Naive thymus-derived CD8-positive, alpha-beta T cell (primary cell): ENCODE results near the gene MAP3K2. TPM values are rescaled to one million over a fixed set of nuclear protein-coding genes. Genes with fewer than 3 reads are reported as not detected.

Source experiments
- ATAC-seq, 2 donors: fragments of 150-1000 bp; cut with Tn5 transposase in 1 of 2; sonication (Bioruptor Pico), chemical (Tn5 transposase) in 1 of 2; 1 replicate in 1 of 2; 2 replicates in 1 of 2; pipeline ENCODE4 v1.10.0; 2021; ENCODE audit warnings: mild to moderate bottlenecking in 2 of 2, moderate library complexity in 2 of 2
- POLR2A ChIA-PET: fragments of 350-600 bp; sonication (Branson Sonifier 250); formaldehyde crosslinking; loops from one replicate; lab custom pipeline; 2021; ENCODE audit warnings: antibody characterized with exemption; lab: Charles Lee
- DNase-seq, 10 donors: peaks; one replicate each; pipeline versions ENCODE4 v3.0.0 to v3.0.0-alpha.2; 2020 to 2022
- H3K27ac Mint-ChIP-seq, 10 donors: one replicate each; pipeline ENCODE4 v1.8.0; 2020 to 2022; ENCODE audit warnings: mild to moderate bottlenecking in 10 of 10, mixed read lengths in 10 of 10, moderate library complexity in 4 of 10, inconsistent platforms in 1 of 10
- H3K27me3 Mint-ChIP-seq, 5 donors: one replicate each; pipeline ENCODE4 v1.8.0; 2021 to 2022; ENCODE audit warnings: mixed read lengths in 5 of 5
- H3K36me3 Mint-ChIP-seq, 3 donors: one replicate each; pipeline ENCODE4 v1.8.0; 2020 to 2022; ENCODE audit warnings: mixed read lengths in 3 of 3, mild to moderate bottlenecking in 2 of 3, inconsistent platforms in 1 of 3
- H3K4me1 Mint-ChIP-seq, 4 donors: one replicate each; pipeline ENCODE4 v1.8.0; 2021 to 2022; ENCODE audit warnings: mixed read lengths in 4 of 4
- H3K4me3 Mint-ChIP-seq, 10 donors: one replicate each; pipeline ENCODE4 v1.8.0; 2020 to 2022; ENCODE audit warnings: mild to moderate bottlenecking in 10 of 10, mixed read lengths in 10 of 10, moderate library complexity in 6 of 10, inconsistent platforms in 1 of 10
- H3K9me3 Mint-ChIP-seq, 9 donors: one replicate each; pipeline ENCODE4 v1.8.0; 2020 to 2022; ENCODE audit warnings: mixed read lengths in 9 of 9, mild to moderate bottlenecking in 3 of 9, inconsistent platforms in 1 of 9, moderate library complexity in 1 of 9
- polyA plus RNA-seq, 3 donors: library from polyadenylated mRNA; unstranded; fragments of 300-500 nt; fragmentation: Illumina TruSeq; gene quantifications; one replicate each; pipeline ENCODE4 v1.2.3, GENCODE V29; 2021
- total RNA-seq, 8 experiments: library from RNA in 2 of 8; stranded (reverse) in 2 of 8; gene quantifications; one replicate each; pipeline ENCODE4 v1.2.3 and lab custom pipeline; 2021 to 2026

The MAP3K2 gene
- total and polyA plus RNA-seq, 5 experiments from 2014 or later: 36.0 to 80.6 (median 51.9) TPM

GRCh38 chr2:127280693-127281092 is 107.1 kb downstream of the MAP3K2 start:
- DNase-seq: no peak
- Mint-ChIP-seq H3K27ac (peak overlapping the region in 1 of 10 donors; percentile 18), H3K4me1 (peaks cover 22 to 36% (median 29%) of the 10 kb centered on the region in 4 donors), H3K4me3 (no peak overlapping the region), H3K9me3 (peaks cover 0 to 7% (median 0%) of the 10 kb centered on the region in 9 donors), H3K27me3 (no peaks in the 10 kb centered on the region), H3K36me3 (peaks cover 15 to 99% (median 49%) of the 10 kb centered on the region in 3 donors)
- POLR2A ChIA-PET: interaction anchor here (0.6 kb wide), 2 partner anchors 14 to 52 kb away, joined by 3 to 5 read pairs; no protein-coding TSS in a partner anchor
- no peak for ATAC-seq

DNA sequence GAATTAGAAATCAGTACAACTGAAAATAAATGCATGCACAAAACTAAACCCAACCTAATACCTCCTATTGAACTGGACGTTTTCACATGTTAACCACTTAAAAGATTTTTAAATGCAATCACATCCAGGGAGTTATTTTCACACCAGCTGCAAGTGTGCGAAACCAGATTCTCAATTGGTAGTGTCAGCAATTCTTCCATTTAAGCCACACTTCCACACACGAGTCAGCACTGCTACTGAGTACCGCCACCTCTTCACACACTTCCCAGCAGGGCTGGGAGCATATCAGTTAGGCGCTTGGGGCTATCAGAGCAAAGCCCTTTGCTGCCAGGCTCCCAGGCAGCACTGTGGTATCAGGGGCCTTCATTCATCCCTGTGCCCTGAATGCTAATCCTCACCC is 108.0 kb downstream of the MAP3K2 start:
- H3K27ac Mint-ChIP-seq: peak overlapping the region in 1 of 10 donors; percentile 18
- no peaks in the 10 kb centered on the region for H3K27me3 Mint-ChIP-seq
- peaks cover 15 to 99% (median 44%) of the 10 kb centered on the region in 3 donors for H3K36me3 Mint-ChIP-seq
- peaks cover 0 to 7% (median 0%) of the 10 kb centered on the region in 9 donors for H3K9me3 Mint-ChIP-seq
- POLR2A ChIA-PET: no interaction called here
- no peak overlapping the region for H3K4me3 Mint-ChIP-seq
- no peak for DNase-seq
- ATAC-seq: no peak
- H3K4me1 Mint-ChIP-seq: peaks cover 24 to 38% (median 29%) of the 10 kb centered on the region in 4 donors

- POLR2A ChIA-PET: no interaction called here
- Mint-ChIP-seq H3K9me3 (peaks cover 0 to 4% (median 0%) of the 10 kb centered on the region in 9 donors), H3K36me3 (peaks cover 9 to 99% (median 36%) of the 10 kb centered on the region in 3 donors), H3K27ac (peak overlapping the region in 2 of 10 donors; percentile 25 to 31), H3K4me1 (peaks cover 20 to 34% (median 23%) of the 10 kb centered on the region in 4 donors), H3K4me3 (no peak overlapping the region), H3K27me3 (no peaks in the 10 kb centered on the region)
- no peak for ATAC-seq
- no peak for DNase-seq
Observed at GRCh38 chr2:127278959-127279358, 108.8 kb downstream of the MAP3K2 start.

GRCh38 chr2:127277028-127277427 is 110.7 kb downstream of the MAP3K2 start:
- Mint-ChIP-seq H3K4me1 (peaks cover 5 to 16% (median 10%) of the 10 kb centered on the region in 4 donors), H3K27me3 (no peaks in the 10 kb centered on the region), H3K4me3 (no peak overlapping the region), H3K9me3 (no peaks in the 10 kb centered on the region), H3K36me3 (peaks cover 5 to 99% (median 32%) of the 10 kb centered on the region in 3 donors), H3K27ac (peak overlapping the region in 3 of 10 donors; percentile 12 to 58 (median 21))
- POLR2A ChIA-PET: no interaction called here
- DNase-seq (no peak), ATAC-seq (no peak)

- POLR2A ChIA-PET: no interaction called here
- Mint-ChIP-seq H3K9me3 (no peaks in the 10 kb centered on the region), H3K27me3 (no peaks in the 10 kb centered on the region), H3K36me3 (peaks cover 5 to 99% (median 36%) of the 10 kb centered on the region in 3 donors), H3K27ac (peak overlapping the region in 3 of 10 donors; percentile 21 to 69 (median 58)), H3K4me1 (peaks cover 0 to 11% (median 9%) of the 10 kb centered on the region in 4 donors), H3K4me3 (no peak overlapping the region)
- ATAC-seq (no peak), DNase-seq (no peak)
Observed at GRCh38 chr2:127275789-127276188, 112.0 kb downstream of the MAP3K2 start.

DNA sequence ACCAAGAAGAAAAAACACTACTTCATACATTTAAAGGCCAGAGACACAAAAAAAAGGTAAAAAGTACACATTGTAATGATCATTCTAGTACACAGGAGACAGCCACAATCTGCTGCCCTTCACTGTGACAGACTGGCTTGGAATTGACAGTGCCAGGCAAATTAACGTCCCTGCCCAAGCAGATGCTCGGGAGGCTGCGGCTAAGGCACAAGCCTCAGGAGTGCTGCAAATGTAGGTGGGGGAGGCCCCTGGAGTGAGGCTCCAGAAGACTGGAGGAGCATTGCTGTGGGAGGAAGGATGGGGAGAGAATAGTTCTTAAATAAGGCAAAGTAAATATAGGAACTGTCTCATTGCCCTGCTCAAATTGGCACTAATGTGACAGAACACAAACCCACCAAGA is 112.4 kb downstream of the MAP3K2 start:
- Mint-ChIP-seq H3K27me3 (no peaks in the 10 kb centered on the region), H3K27ac (peak overlapping the region in 3 of 10 donors; percentile 8 to 58 (median 49)), H3K9me3 (no peaks in the 10 kb centered on the region), H3K36me3 (peaks cover 5 to 99% (median 35%) of the 10 kb centered on the region in 3 donors), H3K4me3 (no peak overlapping the region), H3K4me1 (peaks cover 0 to 11% (median 9%) of the 10 kb centered on the region in 4 donors)
- no peak for ATAC-seq
- POLR2A ChIA-PET: no interaction called here
- no peak for DNase-seq

- Mint-ChIP-seq H3K27ac (peak overlapping the region in 3 of 10 donors; percentile 21 to 52 (median 47)), H3K4me1 (peaks cover 0 to 9% (median 2%) of the 10 kb centered on the region in 4 donors), H3K9me3 (no peaks in the 10 kb centered on the region), H3K27me3 (no peaks in the 10 kb centered on the region), H3K36me3 (peaks cover 16 to 90% (median 43%) of the 10 kb centered on the region in 3 donors), H3K4me3 (no peak overlapping the region)
- POLR2A ChIA-PET: no interaction called here
- DNase-seq (no peak), ATAC-seq (no peak)
Observed at GRCh38 chr2:127270663-127271062, 117.1 kb downstream of the MAP3K2 start.

DNA sequence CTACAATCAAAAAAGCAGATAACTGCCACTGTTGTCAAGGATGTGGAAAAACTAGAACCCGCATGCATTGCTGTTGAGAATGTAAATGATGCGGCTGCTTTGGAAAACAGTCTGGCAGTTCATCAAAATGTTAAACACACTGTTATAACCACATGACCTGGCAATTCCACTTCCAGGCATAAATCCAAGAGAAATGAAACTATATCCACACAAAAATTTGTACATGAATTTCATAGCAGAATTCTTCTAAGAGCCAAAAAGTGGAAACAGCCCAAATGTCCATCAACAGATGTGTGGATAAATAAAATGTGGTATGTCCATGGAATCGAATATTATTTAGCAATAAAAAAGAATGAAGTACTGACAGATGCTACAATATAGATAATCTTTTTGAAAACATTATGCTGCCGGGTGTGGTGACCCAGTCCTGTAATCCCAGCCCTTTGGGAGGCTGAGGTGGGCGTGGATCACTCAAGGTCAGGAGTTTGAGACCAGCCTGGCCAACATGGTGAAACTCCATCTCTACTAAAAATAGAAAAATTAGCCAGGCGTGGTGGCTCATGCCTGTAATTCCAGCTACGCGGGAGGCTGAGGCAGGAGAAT is 125.9 kb downstream of the MAP3K2 start:
- ATAC-seq: no peak
- DNase-seq: no peak
- H3K27ac Mint-ChIP-seq: no peak overlapping the region
- H3K4me3 Mint-ChIP-seq: no peak overlapping the region
- POLR2A ChIA-PET: no interaction called here
- H3K27me3 Mint-ChIP-seq: no peaks in the 10 kb centered on the region
- H3K36me3 Mint-ChIP-seq: peaks cover 3 to 88% (median 40%) of the 10 kb centered on the region in 3 donors
- no peaks in the 10 kb centered on the region for H3K9me3 Mint-ChIP-seq
- peaks cover 0 to 5% (median 3%) of the 10 kb centered on the region in 4 donors for H3K4me1 Mint-ChIP-seq

GRCh38 chr2:127259355-127259754 is 128.4 kb downstream of the MAP3K2 start:
- DNase-seq: no peak
- Mint-ChIP-seq H3K4me3 (no peak overlapping the region), H3K27ac (peak overlapping the region in 3 of 10 donors; percentile 31 to 89 (median 78)), H3K27me3 (no peaks in the 10 kb centered on the region), H3K36me3 (peaks cover 4 to 83% (median 37%) of the 10 kb centered on the region in 3 donors), H3K9me3 (no peaks in the 10 kb centered on the region), H3K4me1 (peaks cover 2 to 19% (median 8%) of the 10 kb centered on the region in 4 donors)
- no peak for ATAC-seq
- POLR2A ChIA-PET: no interaction called here

GRCh38 chr2:127256866-127257265 is 130.9 kb downstream of the MAP3K2 start:
- H3K27ac Mint-ChIP-seq: peak overlapping the region in 2 of 10 donors; percentile 34 to 54
- no peaks in the 10 kb centered on the region for H3K27me3 Mint-ChIP-seq
- no peaks in the 10 kb centered on the region for H3K9me3 Mint-ChIP-seq
- H3K36me3 Mint-ChIP-seq: peaks cover 4 to 72% (median 39%) of the 10 kb centered on the region in 3 donors
- ATAC-seq (no peak), DNase-seq (no peak)
- peaks cover 2 to 20% (median 8%) of the 10 kb centered on the region in 4 donors for H3K4me1 Mint-ChIP-seq
- POLR2A ChIA-PET: no interaction called here
- H3K4me3 Mint-ChIP-seq: no peak overlapping the region

GRCh38 chr2:127256381-127256780 is 131.4 kb downstream of the MAP3K2 start:
- H3K36me3 Mint-ChIP-seq: peaks cover 4 to 72% (median 44%) of the 10 kb centered on the region in 3 donors
- DNase-seq (no peak), ATAC-seq (no peak)
- peak overlapping the region in 3 of 10 donors; percentile 18 to 60 (median 43) for H3K27ac Mint-ChIP-seq
- H3K4me3 Mint-ChIP-seq: no peak overlapping the region
- H3K27me3 Mint-ChIP-seq: no peaks in the 10 kb centered on the region
- peaks cover 2 to 20% (median 8%) of the 10 kb centered on the region in 4 donors for H3K4me1 Mint-ChIP-seq
- POLR2A ChIA-PET: no interaction called here
- H3K9me3 Mint-ChIP-seq: no peaks in the 10 kb centered on the region

DNA sequence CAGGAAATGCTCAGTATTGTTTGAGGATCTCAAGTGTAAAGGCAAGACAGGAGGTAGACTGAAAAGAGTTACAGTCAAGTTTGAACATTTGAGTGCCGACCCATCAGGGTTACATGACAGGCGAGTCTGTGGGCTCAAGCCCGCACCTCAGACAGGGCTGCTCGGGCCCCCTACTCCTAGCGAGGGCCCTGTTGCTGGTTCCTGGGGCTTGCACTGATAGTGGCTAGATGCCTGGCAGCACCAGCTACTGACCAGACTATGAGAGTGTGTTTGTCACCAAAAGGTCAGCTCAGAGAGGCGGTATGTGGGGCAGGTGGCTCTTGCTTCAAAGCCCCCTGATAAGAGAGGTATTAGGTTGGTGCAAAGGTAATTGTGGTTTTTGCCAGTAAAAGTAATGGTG is 132.1 kb downstream of the MAP3K2 start:
- H3K4me3 Mint-ChIP-seq: no peak overlapping the region
- ATAC-seq (no peak), DNase-seq (no peak)
- H3K9me3 Mint-ChIP-seq: no peaks in the 10 kb centered on the region
- no peaks in the 10 kb centered on the region for H3K27me3 Mint-ChIP-seq
- H3K27ac Mint-ChIP-seq: peak overlapping the region in 2 of 10 donors; percentile 8 to 15
- peaks cover 2 to 20% (median 8%) of the 10 kb centered on the region in 4 donors for H3K4me1 Mint-ChIP-seq
- POLR2A ChIA-PET: no interaction called here
- H3K36me3 Mint-ChIP-seq: peaks cover 4 to 70% (median 42%) of the 10 kb centered on the region in 3 donors

GRCh38 chr2:127255146-127255545 is 132.6 kb downstream of the MAP3K2 start:
- DNase-seq (no peak), ATAC-seq (no peak)
- Mint-ChIP-seq H3K4me1 (peaks cover 2 to 20% (median 8%) of the 10 kb centered on the region in 4 donors), H3K27me3 (no peaks in the 10 kb centered on the region), H3K9me3 (no peaks in the 10 kb centered on the region), H3K27ac (peak overlapping the region in 7 of 10 donors; percentile 8 to 72 (median 54)), H3K36me3 (peaks cover 4 to 68% (median 37%) of the 10 kb centered on the region in 3 donors), H3K4me3 (no peak overlapping the region)
- POLR2A ChIA-PET: no interaction called here
